ENCODE data around the gene CLTCL1.
A peak's percentile ranks its signal among the peaks of the same experiment; 100 is the strongest.

The CLTCL1 gene

DNA sequence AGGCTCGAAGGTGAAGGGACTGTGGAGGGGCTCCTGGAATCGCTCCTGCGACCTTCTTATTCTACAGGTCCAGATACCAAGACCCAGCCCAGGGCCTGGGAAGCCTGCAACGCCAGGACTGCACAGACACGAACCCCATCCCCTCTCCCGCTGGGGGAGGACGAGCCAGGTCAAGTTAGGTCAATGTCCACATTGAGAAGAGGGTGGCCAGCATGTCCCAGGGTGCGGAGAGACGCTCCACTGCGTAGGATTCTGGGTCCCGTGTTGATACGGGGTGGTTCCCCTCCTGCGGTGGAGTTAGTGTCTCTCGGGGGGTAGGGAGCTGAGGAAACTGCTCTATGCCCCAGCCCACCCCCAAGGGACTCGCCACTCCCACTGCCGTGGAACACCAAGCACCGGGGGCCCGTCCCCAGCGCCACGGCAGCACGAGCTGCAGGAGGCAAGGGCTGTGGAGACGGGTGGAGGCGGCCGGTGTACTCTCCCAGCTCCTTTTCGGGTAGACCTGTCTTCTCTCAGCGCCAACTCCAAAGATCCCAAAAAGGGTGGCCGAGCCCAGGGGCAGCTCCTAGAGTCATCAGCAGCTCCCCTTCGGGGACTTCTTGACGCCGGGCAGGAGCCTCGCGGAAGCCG, 143.0 kb downstream of the CLTCL1 start:
- intact Hi-C loops (cut with DNase I): loop anchor here (10.0 kb wide), 2 partner anchors 296 to 486 kb away; partner anchors contain the start of gene C22orf39
- no peak for DNase-seq

- intact Hi-C loops (cut with DNase I): loop anchor here (10.0 kb wide), 2 partner anchors 298 to 488 kb away; partner anchors contain the start of gene C22orf39
- DNase-seq: no peak
These were observed 144.2 kb downstream of the CLTCL1 start for GRCh38 chr22:19147195-19147780.

- intact Hi-C loops (cut with DNase I): loop anchor here (10.0 kb wide), 2 partner anchors 298 to 488 kb away; partner anchors contain the start of gene C22orf39
- no peak for DNase-seq
These were observed 145.1 kb downstream of the CLTCL1 start for GRCh38 chr22:19146215-19146968.

DNA sequence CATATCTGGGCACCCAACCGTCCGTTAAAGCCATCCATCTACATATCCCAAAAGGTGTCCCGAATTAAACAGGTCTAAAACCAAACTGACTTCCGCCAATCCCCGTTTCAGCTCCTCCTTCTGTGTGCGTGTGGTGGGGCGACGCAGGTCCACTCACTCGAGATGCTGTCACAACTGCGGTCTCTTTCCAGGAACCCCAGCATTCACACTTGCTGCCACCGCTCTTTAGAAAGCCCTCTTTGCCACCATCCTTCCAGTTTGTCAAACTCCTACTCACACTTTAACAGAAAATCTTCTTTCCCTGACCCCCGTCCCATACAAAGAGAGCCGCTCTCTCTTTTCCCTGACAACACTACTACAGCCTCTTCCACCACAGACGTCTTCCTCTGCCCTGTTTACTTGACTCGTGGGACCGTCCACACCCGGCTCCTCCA, 147.5 kb downstream of the CLTCL1 start:
- DNase-seq: peak in 11 of 42 donors; percentile 7 to 44 (median 24)
- intact Hi-C loops (cut with DNase I): loop anchor here (2.0 to 10.0 kb wide), 4 partner anchors 21 to 491 kb away; partner anchors contain the start of genes C22orf39, DGCR2 and SLC25A1

DNA sequence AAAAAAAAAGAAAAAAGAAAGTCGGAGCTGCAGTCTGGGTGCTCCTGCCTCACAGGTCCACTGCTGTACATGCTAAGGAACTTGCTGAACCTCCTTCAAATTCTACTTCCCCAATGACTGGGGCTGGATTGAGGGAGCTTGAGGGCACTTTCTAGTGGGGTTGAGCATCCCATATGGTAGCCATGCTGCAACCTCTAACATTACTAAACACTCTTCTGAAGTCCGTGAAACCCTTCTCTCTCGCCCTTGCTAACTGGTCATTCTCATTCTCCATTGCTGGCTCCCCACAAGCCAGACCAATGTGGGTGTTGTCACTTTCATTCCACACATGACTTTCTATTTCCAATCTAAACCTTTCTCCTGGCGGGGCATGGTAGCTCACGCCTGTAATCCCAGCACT, 148.3 kb downstream of the CLTCL1 start:
- intact Hi-C loops (cut with DNase I): loop anchor here (5.0 to 10.0 kb wide), 3 partner anchors 34 to 492 kb away; partner anchors contain the start of genes C22orf39 and SLC25A1
- no peak for DNase-seq

DNA sequence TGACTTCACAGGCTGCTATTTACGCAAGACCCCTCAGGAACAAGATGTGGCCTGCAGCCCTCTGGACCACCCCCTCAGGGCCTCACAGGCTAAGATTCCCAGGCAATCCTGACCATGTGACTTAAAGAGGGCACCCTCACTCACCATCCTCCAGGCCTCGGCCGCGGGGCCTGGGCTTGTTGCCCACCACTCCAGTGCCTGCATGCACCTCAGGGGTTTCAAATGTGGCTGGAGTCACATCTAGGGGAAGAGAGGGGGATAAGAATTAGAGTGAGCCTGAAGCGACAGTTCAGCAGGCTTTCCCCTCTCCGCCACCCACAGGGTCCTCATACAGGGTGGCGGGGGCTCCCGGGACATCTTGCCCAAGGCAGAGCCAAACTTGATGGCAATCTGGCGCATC, 149.1 kb downstream of the CLTCL1 start:
- intact Hi-C loops (cut with DNase I): loop anchor here (5.0 to 10.0 kb wide), 3 partner anchors 35 to 492 kb away; partner anchors contain the start of genes C22orf39 and SLC25A1
- no peak for DNase-seq

DNA sequence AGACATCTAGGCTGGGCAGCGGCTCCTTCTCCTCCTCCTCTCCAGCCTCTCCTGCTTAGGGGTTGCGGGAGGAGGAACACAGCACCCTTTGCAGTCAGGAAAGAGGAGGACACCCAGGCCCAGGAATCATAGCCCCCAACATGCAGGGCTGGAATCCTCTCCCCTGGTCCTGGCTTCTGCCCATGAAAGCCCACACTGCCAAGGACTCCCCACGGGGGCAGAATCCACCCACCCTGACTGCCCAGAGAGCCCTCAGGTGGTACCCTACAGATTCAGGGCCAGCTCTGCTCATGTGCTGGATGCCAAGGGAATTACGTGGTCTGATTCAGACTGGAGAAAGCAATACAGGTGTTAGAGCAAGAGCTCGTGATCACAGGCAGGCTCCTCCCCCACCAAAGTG, 151.5 kb downstream of the CLTCL1 start:
- intact Hi-C loops (cut with DNase I): loop anchor here (5.0 to 10.0 kb wide), 3 partner anchors 37 to 495 kb away; partner anchors contain the start of genes C22orf39 and SLC25A1
- DNase-seq: no peak

GRCh38 chr22:19139001-19139356, 152.5 kb downstream of the CLTCL1 start:
- DNase-seq: no peak
- intact Hi-C loops (cut with DNase I): no loop called here

GRCh38 chr22:19138217-19139000, 153.1 kb downstream of the CLTCL1 start:
- intact Hi-C loops (cut with DNase I): no loop called here
- DNase-seq: no peak

- intact Hi-C loops (cut with DNase I): no loop called here
- DNase-seq: no peak
These were observed 153.9 kb downstream of the CLTCL1 start for GRCh38 chr22:19137384-19138216.

- intact Hi-C loops (cut with DNase I): no loop called here
- DNase-seq: no peak
These were observed 154.6 kb downstream of the CLTCL1 start for GRCh38 chr22:19136915-19137314.

GRCh38 chr22:19134874-19135273, 156.6 kb downstream of the CLTCL1 start:
- intact Hi-C loops (cut with DNase I): no loop called here

GRCh38 chr22:19134176-19134831, 157.2 kb downstream of the CLTCL1 start:
- intact Hi-C loops (cut with DNase I): no loop called here
- DNase-seq: no peak

More at GRCh38 chr22:19134874-19135273, 156.6 kb downstream of the CLTCL1 start:
- DNase-seq: no peak

DNA sequence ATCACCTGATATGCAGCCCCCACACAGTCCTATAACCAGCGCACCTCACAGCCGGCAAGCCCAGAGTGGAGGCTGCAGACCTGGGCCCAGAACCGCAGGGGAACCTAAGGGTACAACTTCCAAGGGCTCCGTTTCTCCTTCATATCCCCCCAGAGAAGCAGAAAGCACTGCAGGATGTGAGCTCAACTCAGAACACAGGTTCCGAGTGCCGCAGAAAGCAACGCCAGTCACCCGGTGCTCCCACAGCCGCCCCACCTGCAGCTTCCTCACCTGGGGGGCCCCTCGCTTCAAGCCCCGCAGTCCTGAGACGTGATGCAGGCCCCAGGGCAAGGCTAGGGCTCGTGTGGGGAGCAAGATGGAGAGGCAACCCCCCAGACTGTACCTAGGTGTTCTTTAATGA, 158.0 kb downstream of the CLTCL1 start:
- intact Hi-C loops (cut with DNase I): no loop called here
- no peak for DNase-seq

- no peak for DNase-seq
- intact Hi-C loops (cut with DNase I): no loop called here
These were observed 158.7 kb downstream of the CLTCL1 start for GRCh38 chr22:19132693-19133400.

GRCh38 chr22:19132153-19132552, 159.4 kb downstream of the CLTCL1 start:
- intact Hi-C loops (cut with DNase I): no loop called here
- no peak for DNase-seq

DNA sequence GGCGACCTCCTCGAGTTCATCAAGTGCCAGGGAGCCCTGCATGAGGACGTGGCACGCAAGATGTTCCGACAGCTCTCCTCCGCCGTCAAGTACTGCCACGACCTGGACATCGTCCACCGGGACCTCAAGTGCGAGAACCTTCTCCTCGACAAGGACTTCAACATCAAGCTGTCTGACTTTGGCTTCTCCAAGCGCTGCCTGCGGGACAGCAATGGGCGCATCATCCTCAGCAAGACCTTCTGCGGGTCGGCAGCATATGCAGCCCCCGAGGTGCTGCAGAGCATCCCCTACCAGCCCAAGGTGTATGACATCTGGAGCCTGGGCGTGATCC, 159.9 kb downstream of the CLTCL1 start:
- intact Hi-C loops (cut with DNase I): no loop called here
- DNase-seq: no peak
